ENCODE measurements around the gene PTPRR. TPM values are rescaled to one million over a fixed set of nuclear protein-coding genes. Genes with fewer than 3 reads are reported as not detected.

PTPRR gene
- total and polyA plus RNA-seq, 2 donors (not counting 3 experiments of a cell fraction or from before 2014, with no cell fraction given) = 0.46 to 1.1 TPM

GRCh38 chr12:70880744-70881143, 39.8 kb downstream of the PTPRR start:
- Histone ChIP-seq H3K9me3 (replicated peaks; ENCODE audit: control insufficient read depth, insufficient read depth, low read length) (no peaks in the 10 kb centered on the region), H3K36me3 (ENCODE audit: control insufficient read depth in 2 of 2, extremely low read depth in 1 of 2, insufficient read depth in 2 of 2, low read length in 2 of 2) (no peaks in the 10 kb centered on the region), H2AFZ (ENCODE audit: low read depth, low read length) (no peak overlapping the region), H4K20me1 (replicated peaks; ENCODE audit: control insufficient read depth, extremely low read depth, insufficient read depth, low read length) (no peaks in the 10 kb centered on the region), H3K4me1 (ENCODE audit: control insufficient read depth, extremely low read depth, insufficient read depth, low read length) (no peaks in the 10 kb centered on the region), H3K9me1 (replicated peaks; ENCODE audit: control insufficient read depth, extremely low read depth, insufficient read depth, low read length) (no peaks in the 10 kb centered on the region), H3K9ac (replicated peaks; ENCODE audit: extremely low read depth, insufficient read depth, low read length) (no peak overlapping the region), H3K27ac (ENCODE audit: insufficient read depth, low read depth, low read length) (no peak overlapping the region), H3K27me3 (ENCODE audit: control insufficient read depth in 2 of 2, insufficient read depth in 2 of 2, low read length in 2 of 2) (no peaks in the 10 kb centered on the region), H3K79me2 (ENCODE audit: control insufficient read depth, insufficient read depth, low read length) (no peaks in the 10 kb centered on the region), H3K4me3 (replicated peaks in 1 of 3; ENCODE audit: insufficient read depth in 1 of 3, low read depth in 1 of 3, low read length in 3 of 3) (no peak overlapping the region), H3K4me2 (ENCODE audit: insufficient read depth, low read length) (no peak overlapping the region)
- no TSS peak for BruUV-seq (replicated peaks)
- intact Hi-C loops (cut with micrococcal nuclease) (no loop called here), dilution Hi-C loops (cut with MboI; ENCODE audit: extremely low pct_ligation_motif_present, low sequenced_read_pairs) (no loop called here)
- DNase-seq (ENCODE audit: low read depth, low spot score) (no peak), FAIRE-seq (no peak)
- CTCF ChIA-PET = no interaction called here
- POLR2A ChIA-PET = no interaction called here
- TF ChIP-seq POLR2A (IDR thresholded peaks at IDR 0.05; ENCODE audit: low read depth, low read length) = no peak

- no peak overlapping the region for H3K9ac ChIP-seq (replicated peaks; ENCODE audit: extremely low read depth, insufficient read depth, low read length)
- no peaks in the 10 kb centered on the region for H3K9me3 ChIP-seq (replicated peaks; ENCODE audit: control insufficient read depth, insufficient read depth, low read length)
- POLR2A ChIA-PET = no interaction called here
- H3K27ac ChIP-seq (ENCODE audit: insufficient read depth, low read depth, low read length) = no peak overlapping the region
- no peak overlapping the region for H3K4me3 ChIP-seq (replicated peaks in 1 of 3; ENCODE audit: insufficient read depth in 1 of 3, low read depth in 1 of 3, low read length in 3 of 3)
- DNase-seq (ENCODE audit: low read depth, low spot score) = no peak
- no peaks in the 10 kb centered on the region for H3K9me1 ChIP-seq (replicated peaks; ENCODE audit: control insufficient read depth, extremely low read depth, insufficient read depth, low read length)
- H3K27me3 ChIP-seq (ENCODE audit: control insufficient read depth in 2 of 2, insufficient read depth in 2 of 2, low read length in 2 of 2) = no peaks in the 10 kb centered on the region
- H3K79me2 ChIP-seq (ENCODE audit: control insufficient read depth, insufficient read depth, low read length) = no peaks in the 10 kb centered on the region
- intact Hi-C loops (cut with micrococcal nuclease) = no loop called here
- dilution Hi-C loops (cut with MboI; ENCODE audit: extremely low pct_ligation_motif_present, low sequenced_read_pairs) = no loop called here
- H3K36me3 ChIP-seq (ENCODE audit: control insufficient read depth in 2 of 2, extremely low read depth in 1 of 2, insufficient read depth in 2 of 2, low read length in 2 of 2) = no peaks in the 10 kb centered on the region
- no peak overlapping the region for H3K4me2 ChIP-seq (ENCODE audit: insufficient read depth, low read length)
- TF ChIP-seq POLR2A (IDR thresholded peaks at IDR 0.05; ENCODE audit: low read depth, low read length) (no peak), GATA2 (IDR thresholded peaks at IDR 0.05; ENCODE audit: insufficient read depth, insufficient read length, low read depth, low read length) (no peak), JUN (IDR thresholded peaks at IDR 0.05; ENCODE audit: borderline replicate concordance, insufficient read depth, insufficient read length, low read depth) (no peak), CTCF (IDR thresholded peaks at IDR 0.05; ENCODE audit: extremely low read depth in 1 of 2, insufficient read depth in 1 of 2, low read depth in 1 of 2, low read length in 2 of 2) (no peak), MYC (IDR thresholded peaks at IDR 0.05; ENCODE audit: low read depth, low read length) (no peak), FOS (IDR thresholded peaks at IDR 0.05; ENCODE audit: borderline replicate concordance, insufficient read depth, low read length) (no peak), MAX (IDR thresholded peaks at IDR 0.05; ENCODE audit: insufficient read depth, insufficient read length) (no peak), EZH2 (IDR thresholded peaks at IDR 0.05; ENCODE audit: borderline replicate concordance, low read depth, low read length, severe bottlenecking) (no peak), POLR2AphosphoS5 (IDR thresholded peaks at IDR 0.05; ENCODE audit: insufficient read depth, low read depth, low read length) (no peak)
- BruUV-seq (replicated peaks) = no TSS peak
- CTCF ChIA-PET = no interaction called here
- no peak overlapping the region for H2AFZ ChIP-seq (ENCODE audit: low read depth, low read length)
- no peak for FAIRE-seq
- no peaks in the 10 kb centered on the region for H4K20me1 ChIP-seq (replicated peaks; ENCODE audit: control insufficient read depth, extremely low read depth, insufficient read depth, low read length)
- H3K4me1 ChIP-seq (ENCODE audit: control insufficient read depth, extremely low read depth, insufficient read depth, low read length) = no peaks in the 10 kb centered on the region
These were observed 43.6 kb downstream of the PTPRR start for GRCh38 chr12:70876952-70877351.
